Memory B cell (primary cell): ENCODE measurements around the gene MBTD1.
"Not testable (repeated sequence)": the region's sequence is repeated elsewhere in the genome, so short reads cannot be mapped to it uniquely, and the experiment has no call there.

ENCODE experiments used
- ATAC-seq: fragments of 150-1000 bp; cut with Tn5 transposase; 2 replicates; pipeline ENCODE4 v1.10.0; 2021; ENCODE audit warnings: low read depth, mild to moderate bottlenecking, moderate library complexity
- DNase-seq, 2 donors: peaks; one replicate each; pipeline ENCODE4 v3.0.0; 2022; ENCODE audit warnings: low spot score in 2 of 2
- H3K27ac Mint-ChIP-seq: one replicate; pipeline ENCODE4 v1.8.0; 2022; ENCODE audit warnings: mild to moderate bottlenecking, moderate library complexity, mixed read lengths
- H3K27me3 Mint-ChIP-seq: one replicate; pipeline ENCODE4 v1.8.0; 2022; ENCODE audit warnings: mixed read lengths
- H3K36me3 Mint-ChIP-seq: one replicate; pipeline ENCODE4 v1.8.0; 2022; ENCODE audit warnings: mild to moderate bottlenecking, mixed read lengths
- H3K4me1 Mint-ChIP-seq: one replicate; pipeline ENCODE4 v1.8.0; 2022; ENCODE audit warnings: mixed read lengths
- H3K4me3 Mint-ChIP-seq: one replicate; pipeline ENCODE4 v1.8.0; 2022; ENCODE audit warnings: mild to moderate bottlenecking, moderate library complexity, mixed read lengths
- H3K9me3 Mint-ChIP-seq: one replicate; pipeline ENCODE4 v1.8.0; 2022; ENCODE audit warnings: mixed read lengths

Gene MBTD1

GRCh38 chr17:51259564-51260236 is at the start of gene MBTD1:
Gene MBTD1 (minus strand): TSS chr17:51260049. CDS start chr17:51225161, 34,888 bp downstream.
- peak within 1 kb of the TSS; percentile 98 for H3K27ac Mint-ChIP-seq

DNA sequence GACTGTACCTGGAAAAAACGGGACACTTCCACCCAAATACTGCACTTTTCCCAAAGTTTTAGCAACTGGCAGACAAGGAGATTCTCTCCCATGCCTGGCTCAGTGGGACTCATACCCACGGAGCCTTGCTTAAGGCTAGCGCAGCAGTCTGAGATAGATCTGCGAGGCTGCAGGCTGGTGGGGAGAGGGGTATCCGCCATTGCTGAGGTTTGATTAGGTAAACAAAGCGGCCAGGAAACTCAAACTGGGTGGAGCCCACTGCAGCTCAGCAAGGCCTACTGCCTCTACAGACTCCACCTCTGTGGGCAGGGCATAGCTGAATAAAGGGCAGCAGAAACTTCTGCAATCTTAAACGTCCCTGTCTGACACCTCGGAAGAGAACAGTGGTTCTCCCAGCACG is 45.3 kb upstream of the MBTD1 start:
- Mint-ChIP-seq H3K27me3 (peaks cover 9% of the 10 kb centered on the region), H3K27ac (no peak overlapping the region), H3K36me3 (peaks cover 3% of the 10 kb centered on the region), H3K4me1 (no peaks in the 10 kb centered on the region), H3K9me3 (peaks cover 7% of the 10 kb centered on the region), H3K4me3 (no peak overlapping the region)
- ATAC-seq: no peak
- no peak for DNase-seq

More at GRCh38 chr17:51259564-51260236, at the start of gene MBTD1:
- peaks cover 33% of the 10 kb centered on the region for H3K4me1 Mint-ChIP-seq
- H3K4me3 Mint-ChIP-seq: peak within 1 kb of the TSS; percentile 94
- peak; percentile 80 for ATAC-seq
- peak; percentile 89 to 92 for DNase-seq
- H3K36me3 Mint-ChIP-seq: peaks cover 4% of the 10 kb centered on the region
- no peaks in the 10 kb centered on the region for H3K9me3 Mint-ChIP-seq
- H3K27me3 Mint-ChIP-seq: no peaks in the 10 kb centered on the region

DNA sequence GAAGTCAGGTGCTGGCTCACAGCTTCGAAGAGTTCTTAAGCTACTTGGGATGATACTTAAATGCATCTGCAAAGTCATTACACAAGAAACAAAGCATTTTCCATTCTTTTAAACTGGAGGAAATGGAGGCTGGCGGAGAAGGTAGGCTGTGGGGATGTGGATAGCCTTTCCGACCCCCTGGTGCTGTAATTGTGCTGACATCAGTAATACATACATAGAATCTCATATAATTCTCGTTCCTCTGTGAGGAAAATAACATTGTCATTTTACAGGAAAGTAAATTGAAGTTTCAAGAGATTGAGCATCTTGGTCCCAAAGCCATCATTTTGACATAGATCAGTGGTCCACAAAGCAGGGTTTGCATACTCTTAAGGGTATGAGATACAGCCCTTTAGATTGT is 40.0 kb upstream of the MBTD1 start:
- H3K27me3 Mint-ChIP-seq: peaks cover 3% of the 10 kb centered on the region
- H3K4me3 Mint-ChIP-seq: no peak overlapping the region
- no peak for DNase-seq
- H3K27ac Mint-ChIP-seq: no peak overlapping the region
- no peaks in the 10 kb centered on the region for H3K9me3 Mint-ChIP-seq
- peaks cover 12% of the 10 kb centered on the region for H3K36me3 Mint-ChIP-seq
- no peak for ATAC-seq
- no peaks in the 10 kb centered on the region for H3K4me1 Mint-ChIP-seq

GRCh38 chr17:51298508-51299371 is 38.9 kb upstream of the MBTD1 start:
- peaks cover 3% of the 10 kb centered on the region for H3K27me3 Mint-ChIP-seq
- H3K4me1 Mint-ChIP-seq: no peaks in the 10 kb centered on the region
- peak overlapping the region; percentile 52 for H3K27ac Mint-ChIP-seq
- H3K36me3 Mint-ChIP-seq: peaks cover 18% of the 10 kb centered on the region
- DNase-seq (no peak), ATAC-seq (no peak)
- no peaks in the 10 kb centered on the region for H3K9me3 Mint-ChIP-seq
- no peak overlapping the region for H3K4me3 Mint-ChIP-seq

- H3K27me3 Mint-ChIP-seq, ATAC-seq, H3K27ac Mint-ChIP-seq, DNase-seq, H3K4me3 Mint-ChIP-seq, H3K4me1 Mint-ChIP-seq, H3K9me3 Mint-ChIP-seq: not testable (repeated sequence)
- H3K36me3 Mint-ChIP-seq: peaks cover 49% of the 10 kb centered on the region
Observed at GRCh38 chr17:51294338-51294737, 34.5 kb upstream of the MBTD1 start.

GRCh38 chr17:51289696-51290111 is 29.9 kb upstream of the MBTD1 start:
- DNase-seq (no peak), ATAC-seq (no peak)
- peaks cover 3% of the 10 kb centered on the region for H3K4me1 Mint-ChIP-seq
- H3K27ac Mint-ChIP-seq: peak overlapping the region; percentile 63
- H3K9me3 Mint-ChIP-seq: no peaks in the 10 kb centered on the region
- H3K4me3 Mint-ChIP-seq: no peak overlapping the region
- peaks cover 49% of the 10 kb centered on the region for H3K36me3 Mint-ChIP-seq
- no peaks in the 10 kb centered on the region for H3K27me3 Mint-ChIP-seq

- Mint-ChIP-seq H3K27me3 (no peaks in the 10 kb centered on the region), H3K27ac (peak overlapping the region; percentile 60), H3K36me3 (peaks cover 42% of the 10 kb centered on the region), H3K4me3 (no peak overlapping the region), H3K9me3 (no peaks in the 10 kb centered on the region), H3K4me1 (peaks cover 3% of the 10 kb centered on the region)
- no peak for DNase-seq
- no peak for ATAC-seq
Observed at GRCh38 chr17:51287412-51287811, 27.6 kb upstream of the MBTD1 start.

DNA sequence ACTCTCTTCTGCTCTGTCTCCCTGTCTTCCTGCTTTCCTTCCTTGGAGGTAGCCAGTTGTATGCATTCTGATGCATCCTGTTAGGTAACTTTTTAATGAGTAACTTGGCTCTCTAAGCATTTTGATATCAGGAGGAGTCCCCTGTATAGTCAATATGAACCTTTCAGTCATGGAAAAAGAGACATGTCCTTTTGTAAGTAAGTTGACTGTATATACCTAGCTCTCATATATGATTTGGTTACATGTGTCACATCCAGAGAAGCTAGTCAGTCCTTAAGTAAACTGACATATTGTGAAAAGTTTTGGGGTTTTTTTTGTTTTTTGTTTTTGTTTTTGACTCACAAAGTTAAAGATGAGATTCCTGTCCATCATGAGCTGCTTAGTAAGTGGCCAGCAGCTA is 19.3 kb upstream of the MBTD1 start:
- no peaks in the 10 kb centered on the region for H3K27me3 Mint-ChIP-seq
- DNase-seq (no peak), ATAC-seq (no peak)
- no peak overlapping the region for H3K4me3 Mint-ChIP-seq
- peaks cover 43% of the 10 kb centered on the region for H3K36me3 Mint-ChIP-seq
- no peaks in the 10 kb centered on the region for H3K9me3 Mint-ChIP-seq
- H3K4me1 Mint-ChIP-seq: peaks cover 2% of the 10 kb centered on the region
- H3K27ac Mint-ChIP-seq: peak overlapping the region; percentile 55

- no peak overlapping the region for H3K4me3 Mint-ChIP-seq
- H3K4me1 Mint-ChIP-seq: peaks cover 9% of the 10 kb centered on the region
- H3K27me3 Mint-ChIP-seq: no peaks in the 10 kb centered on the region
- H3K36me3 Mint-ChIP-seq: peaks cover 45% of the 10 kb centered on the region
- no peak overlapping the region for H3K27ac Mint-ChIP-seq
- ATAC-seq (no peak), DNase-seq (no peak)
- H3K9me3 Mint-ChIP-seq: no peaks in the 10 kb centered on the region
Observed at GRCh38 chr17:51275381-51275780, 15.5 kb upstream of the MBTD1 start.

- no peak overlapping the region for H3K27ac Mint-ChIP-seq
- peaks cover 40% of the 10 kb centered on the region for H3K36me3 Mint-ChIP-seq
- ATAC-seq (no peak), DNase-seq (no peak)
- no peaks in the 10 kb centered on the region for H3K9me3 Mint-ChIP-seq
- no peaks in the 10 kb centered on the region for H3K27me3 Mint-ChIP-seq
- peaks cover 11% of the 10 kb centered on the region for H3K4me1 Mint-ChIP-seq
- no peak overlapping the region for H3K4me3 Mint-ChIP-seq
Observed at GRCh38 chr17:51272812-51273211, 13.0 kb upstream of the MBTD1 start.

GRCh38 chr17:51270636-51271035 is 10.8 kb upstream of the MBTD1 start:
- Mint-ChIP-seq H3K4me1 (peaks cover 16% of the 10 kb centered on the region), H3K36me3 (peaks cover 42% of the 10 kb centered on the region)

GRCh38 chr17:51269991-51270390 is 10.1 kb upstream of the MBTD1 start:
- no peaks in the 10 kb centered on the region for H3K9me3 Mint-ChIP-seq
- DNase-seq (no peak), ATAC-seq (no peak)
- H3K4me3 Mint-ChIP-seq: no peak overlapping the region
- peaks cover 42% of the 10 kb centered on the region for H3K36me3 Mint-ChIP-seq
- peaks cover 17% of the 10 kb centered on the region for H3K4me1 Mint-ChIP-seq
- H3K27ac Mint-ChIP-seq: no peak overlapping the region
- no peaks in the 10 kb centered on the region for H3K27me3 Mint-ChIP-seq

More at GRCh38 chr17:51270636-51271035, 10.8 kb upstream of the MBTD1 start:
- H3K9me3 Mint-ChIP-seq: no peaks in the 10 kb centered on the region
- no peaks in the 10 kb centered on the region for H3K27me3 Mint-ChIP-seq
- DNase-seq: no peak
- no peak overlapping the region for H3K4me3 Mint-ChIP-seq
- no peak for ATAC-seq
- H3K27ac Mint-ChIP-seq: no peak overlapping the region

- H3K36me3 Mint-ChIP-seq: peaks cover 20% of the 10 kb centered on the region
- not testable (repeated sequence) for DNase-seq, H3K9me3 Mint-ChIP-seq, H3K27ac Mint-ChIP-seq, H3K4me3 Mint-ChIP-seq, ATAC-seq, H3K27me3 Mint-ChIP-seq
- peaks cover 21% of the 10 kb centered on the region for H3K4me1 Mint-ChIP-seq
Observed at GRCh38 chr17:51264466-51264865, 4.6 kb upstream of the MBTD1 start.

GRCh38 chr17:51263006-51263405 is 3.2 kb upstream of the MBTD1 start:
- no peaks in the 10 kb centered on the region for H3K9me3 Mint-ChIP-seq
- no peaks in the 10 kb centered on the region for H3K27me3 Mint-ChIP-seq
- ATAC-seq (no peak), DNase-seq (no peak)
- peak overlapping the region; percentile 3 for H3K27ac Mint-ChIP-seq
- peak overlapping the region; percentile 70 for H3K4me3 Mint-ChIP-seq
- peaks cover 30% of the 10 kb centered on the region for H3K4me1 Mint-ChIP-seq
- H3K36me3 Mint-ChIP-seq: peaks cover 13% of the 10 kb centered on the region
